ENCODE measurements around the gene NTN1.

NTN1 gene

DNA sequence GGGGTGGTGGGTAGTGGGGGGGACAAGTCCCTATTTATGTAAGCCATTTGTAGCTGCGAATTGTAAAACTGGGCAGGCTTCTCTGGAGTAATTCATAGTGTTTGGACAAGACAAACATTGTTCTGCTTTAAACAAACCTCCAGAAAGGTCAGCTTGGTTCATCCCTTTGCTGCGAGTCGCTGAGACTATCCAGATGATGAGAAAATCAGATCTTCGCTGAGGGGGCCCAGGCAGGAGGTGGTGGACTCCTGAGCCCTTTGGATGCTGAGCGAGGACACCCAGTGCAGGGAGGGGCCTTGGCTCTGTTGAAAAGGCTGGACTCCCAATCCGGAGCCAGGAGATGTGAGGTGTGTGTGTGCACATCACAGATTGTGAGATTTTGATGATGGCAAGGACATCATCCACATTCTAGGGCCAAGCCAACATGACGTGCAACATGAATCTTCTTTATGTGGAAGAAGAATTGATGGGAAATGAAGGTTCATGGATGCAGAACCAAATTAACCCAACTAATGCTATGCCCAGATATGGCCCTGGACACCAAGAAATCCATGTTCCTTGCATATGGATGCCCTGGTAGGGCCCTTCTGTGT, 15.0 kb upstream of the NTN1 start:
- no peak for DNase-seq

DNA sequence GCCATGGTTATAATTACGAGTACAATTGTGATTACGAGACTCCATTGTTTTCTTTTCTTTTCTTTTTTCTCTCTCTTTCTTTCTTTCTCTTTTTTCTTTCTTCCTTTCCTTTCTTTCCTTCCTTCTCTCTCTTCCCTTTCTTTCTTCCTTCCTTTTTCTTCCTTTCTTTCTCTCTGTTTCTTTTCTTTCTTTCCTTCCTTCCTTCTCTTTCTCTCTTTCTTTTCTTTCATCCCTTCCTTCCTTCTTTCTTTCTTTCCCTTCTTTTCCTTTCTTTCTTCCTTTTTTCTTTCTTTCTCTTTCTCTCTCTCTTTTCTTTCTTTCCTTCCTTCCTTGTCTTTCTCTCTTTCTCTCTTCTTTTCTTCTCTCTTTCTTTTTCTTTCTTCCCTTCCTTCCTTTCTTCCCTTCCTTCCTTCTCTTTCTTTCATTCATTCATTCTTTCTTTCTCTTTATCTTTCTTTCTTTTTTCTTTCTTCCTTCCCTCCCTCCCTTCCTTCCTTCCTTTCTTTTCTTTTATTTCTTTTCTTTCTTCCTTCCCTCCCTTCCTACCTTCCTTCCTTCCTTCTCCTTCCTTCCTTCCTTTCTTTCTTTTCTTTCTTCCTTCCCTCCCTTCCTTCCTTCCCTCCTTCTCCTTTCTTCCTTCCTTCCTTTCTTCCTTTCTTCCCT, 14.1 kb upstream of the NTN1 start:
- DNase-seq, result no peak

DNA sequence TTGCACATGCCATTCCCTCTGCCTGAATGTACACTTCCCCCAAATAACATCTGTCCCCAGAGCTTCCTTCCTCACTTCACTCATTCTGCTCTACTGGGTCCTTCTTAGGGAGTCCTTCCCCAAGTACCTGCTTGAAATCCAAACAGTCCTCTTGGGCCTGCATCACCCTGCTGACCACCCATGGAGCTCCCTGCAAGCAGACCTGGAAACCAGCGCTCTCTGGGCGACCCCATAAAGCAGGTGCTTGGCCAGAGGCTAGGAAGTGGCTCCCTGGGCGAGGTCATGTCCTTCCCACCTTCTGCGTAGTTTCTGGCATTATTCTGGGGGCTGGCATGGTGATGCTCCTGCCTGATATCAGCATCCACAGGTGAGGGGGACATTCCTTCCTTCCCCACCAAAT, 12.2 kb upstream of the NTN1 start:
- no peak for DNase-seq

DNA sequence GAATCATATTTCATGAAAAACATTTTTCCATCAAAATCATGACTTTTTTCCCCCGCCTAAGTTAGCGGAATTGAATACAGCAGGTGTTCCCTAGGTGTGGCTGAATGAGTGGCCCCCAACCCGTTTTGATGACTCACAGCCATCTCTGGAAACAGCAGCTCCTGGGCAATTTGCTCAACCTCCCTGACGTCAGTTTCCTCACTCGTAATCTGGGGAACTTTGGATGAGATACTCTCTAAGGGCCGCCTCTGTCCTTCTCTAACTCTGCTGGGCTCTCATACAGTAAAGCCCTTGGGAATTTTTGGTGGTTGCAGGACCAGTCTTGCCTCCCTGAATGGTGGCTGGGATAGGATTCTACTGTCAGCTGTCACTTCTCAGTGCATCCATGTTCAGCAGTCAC, 11.6 kb upstream of the NTN1 start:
- DNase-seq, result no peak

DNA sequence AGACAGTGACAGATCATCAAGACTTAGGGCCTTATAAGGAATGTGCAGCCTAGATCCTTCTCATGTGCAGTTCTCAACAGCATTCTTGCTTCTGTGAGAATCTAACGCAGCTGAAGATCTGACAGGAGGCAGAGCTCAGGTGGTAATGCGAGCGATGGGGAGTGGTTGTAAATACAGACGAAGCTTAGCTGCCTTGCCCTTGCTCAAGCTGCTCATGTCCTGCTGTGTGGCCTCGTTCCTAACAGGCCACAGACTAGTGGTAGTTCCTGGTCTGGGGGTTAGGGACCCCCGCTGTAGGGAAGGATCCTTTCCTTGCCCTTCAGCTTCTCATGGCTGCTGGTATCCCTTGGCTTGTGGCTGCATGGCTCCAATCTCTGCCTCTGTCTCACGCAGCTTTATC, 10.3 kb upstream of the NTN1 start:
- no peak for DNase-seq

DNA sequence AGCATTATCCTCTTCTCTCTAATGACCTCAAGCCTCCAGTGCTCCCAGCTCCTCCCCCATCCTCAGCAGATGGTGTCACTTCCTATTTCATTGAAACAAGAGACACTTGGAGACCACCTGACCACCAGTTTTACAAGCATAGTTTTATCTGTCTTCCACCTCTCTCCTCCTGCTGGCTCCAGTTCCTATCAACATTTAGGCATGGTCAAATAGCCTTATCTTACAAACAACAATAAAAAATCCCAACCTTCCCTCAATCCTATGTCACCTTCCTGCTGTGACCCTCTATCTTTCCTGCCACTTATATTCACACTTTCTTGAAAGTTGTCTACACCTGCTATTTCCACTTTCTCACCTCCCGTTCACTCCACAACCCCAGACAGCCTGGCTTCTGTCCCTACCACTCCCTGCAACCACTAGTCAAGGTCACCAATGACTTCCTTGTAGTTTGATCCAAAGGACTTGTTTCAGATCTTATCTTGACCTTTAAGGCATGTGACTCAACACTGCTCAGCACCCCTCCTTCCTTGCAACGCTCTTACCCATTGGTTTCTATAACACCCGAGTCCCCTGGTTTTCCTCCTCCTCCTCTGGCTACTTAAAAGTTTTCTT, 4.3 kb upstream of the NTN1 start:
- no peak for DNase-seq

DNA sequence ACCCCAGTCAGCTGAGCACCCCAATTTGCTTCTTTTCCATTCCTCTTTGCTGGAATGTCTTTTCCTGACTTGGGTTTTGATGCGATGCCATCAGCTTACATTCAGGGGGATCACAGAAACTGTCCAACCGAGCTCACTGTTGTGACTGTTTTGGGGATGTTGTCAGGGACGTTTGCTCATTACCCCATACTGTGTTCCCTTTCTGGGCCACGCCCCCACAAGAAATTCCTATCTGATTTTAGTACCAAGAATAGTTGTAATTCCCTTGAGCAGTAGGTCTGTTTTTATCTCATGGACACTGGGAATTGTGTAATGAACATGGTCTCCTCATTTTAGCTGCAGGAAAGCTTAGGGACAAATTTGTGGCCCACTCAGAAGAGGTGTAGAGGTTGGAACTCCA, 2.6 kb upstream of the NTN1 start:
- DNase-seq, result no peak

DNA sequence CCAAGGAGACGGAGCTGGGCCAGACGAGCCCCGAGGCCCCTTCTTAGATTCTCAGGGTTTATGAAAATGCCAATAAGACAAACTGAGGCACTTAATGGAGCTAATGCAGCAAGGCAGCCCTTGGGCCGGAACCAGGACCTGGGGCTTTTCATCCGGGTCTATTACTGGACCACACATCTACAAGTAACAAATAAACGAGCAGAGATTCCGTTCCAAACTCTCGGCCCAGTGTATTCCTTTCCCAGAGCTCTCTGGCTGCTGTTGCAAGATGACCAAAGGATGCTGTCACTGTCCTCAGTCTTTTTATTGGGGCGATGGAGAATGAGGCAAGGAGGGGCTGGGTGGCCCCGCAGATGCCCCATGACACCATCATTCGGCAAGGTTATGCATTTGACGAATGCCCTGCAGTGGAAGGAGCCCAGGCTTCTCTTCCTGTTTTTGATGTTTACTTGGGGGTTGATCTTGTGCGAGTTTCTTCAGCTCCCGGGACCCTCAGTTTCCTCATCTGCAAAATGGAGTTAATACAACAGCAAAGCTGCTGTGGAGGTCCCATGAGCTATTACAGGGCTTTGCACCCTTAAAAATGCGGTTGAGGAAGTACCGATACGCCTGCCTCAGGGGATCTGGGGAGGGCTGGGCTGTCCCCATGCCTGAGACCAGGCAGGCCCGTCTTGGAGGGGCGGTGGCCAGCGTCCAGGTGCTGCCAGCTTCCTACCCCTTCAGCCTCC, 1.1 kb upstream of the NTN1 start:
- DNase-seq, result no peak

DNA sequence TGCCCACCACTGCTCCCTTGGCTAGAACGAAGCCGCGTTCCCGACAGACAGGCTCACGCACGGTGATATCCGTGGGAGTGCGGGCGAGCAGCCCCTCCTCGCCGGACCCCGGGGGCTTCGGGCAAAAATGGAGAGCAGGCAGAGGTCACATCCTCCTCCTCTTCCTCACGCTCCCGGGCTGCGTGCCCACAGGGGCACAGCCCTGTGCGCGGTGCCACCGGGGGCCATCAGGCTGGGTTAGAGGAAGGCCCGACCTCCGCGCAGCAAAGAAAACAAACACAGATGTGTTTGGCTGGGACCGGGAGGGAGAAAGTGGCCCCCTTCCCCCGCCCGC, 519 bp upstream of the NTN1 start:
- no peak for DNase-seq

DNA sequence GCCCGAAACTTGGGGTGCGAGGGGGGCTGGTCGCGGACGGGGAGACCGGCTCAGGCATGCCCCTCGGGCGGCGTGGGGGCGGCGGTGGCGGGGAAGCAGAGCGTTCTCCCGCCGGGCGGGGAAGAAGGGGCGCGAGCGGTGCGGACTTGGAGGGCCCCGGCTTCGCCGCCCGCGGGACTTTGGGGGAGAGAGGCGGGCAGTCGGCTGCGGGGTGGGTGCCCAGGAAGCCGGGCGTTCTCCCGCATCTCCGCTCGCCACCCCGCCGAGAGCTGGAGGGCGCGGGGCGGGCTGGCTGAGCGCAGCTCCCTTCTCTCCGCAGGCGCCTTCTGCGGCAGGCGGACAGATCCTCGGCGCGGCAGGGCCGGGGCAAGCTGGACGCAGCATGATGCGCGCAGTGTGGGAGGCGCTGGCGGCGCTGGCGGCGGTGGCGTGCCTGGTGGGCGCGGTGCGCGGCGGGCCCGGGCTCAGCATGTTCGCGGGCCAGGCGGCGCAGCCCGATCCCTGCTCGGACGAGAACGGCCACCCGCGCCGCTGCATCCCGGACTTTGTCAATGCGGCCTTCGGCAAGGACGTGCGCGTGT, 772 bp downstream of the NTN1 start:
- DNase-seq, result no peak

DNA sequence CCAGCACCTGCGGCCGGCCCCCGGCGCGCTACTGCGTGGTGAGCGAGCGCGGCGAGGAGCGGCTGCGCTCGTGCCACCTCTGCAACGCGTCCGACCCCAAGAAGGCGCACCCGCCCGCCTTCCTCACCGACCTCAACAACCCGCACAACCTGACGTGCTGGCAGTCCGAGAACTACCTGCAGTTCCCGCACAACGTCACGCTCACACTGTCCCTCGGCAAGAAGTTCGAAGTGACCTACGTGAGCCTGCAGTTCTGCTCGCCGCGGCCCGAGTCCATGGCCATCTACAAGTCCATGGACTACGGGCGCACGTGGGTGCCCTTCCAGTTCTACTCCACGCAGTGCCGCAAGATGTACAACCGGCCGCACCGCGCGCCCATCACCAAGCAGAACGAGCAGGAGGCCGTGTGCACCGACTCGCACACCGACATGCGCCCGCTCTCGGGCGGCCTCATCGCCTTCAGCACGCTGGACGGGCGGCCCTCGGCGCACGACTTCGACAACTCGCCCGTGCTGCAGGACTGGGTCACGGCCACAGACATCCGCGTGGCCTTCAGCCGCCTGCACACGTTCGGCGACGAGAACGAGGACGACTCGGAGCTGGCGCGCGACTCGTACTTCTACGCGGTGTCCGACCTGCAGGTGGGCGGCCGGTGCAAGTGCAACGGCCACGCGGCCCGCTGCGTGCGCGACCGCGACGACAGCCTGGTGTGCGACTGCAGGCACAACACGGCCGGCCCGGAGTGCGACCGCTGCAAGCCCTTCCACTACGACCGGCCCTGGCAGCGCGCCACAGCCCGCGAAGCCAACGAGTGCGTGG, 1.5 kb downstream of the NTN1 start:
- DNase-seq, result no peak

DNA sequence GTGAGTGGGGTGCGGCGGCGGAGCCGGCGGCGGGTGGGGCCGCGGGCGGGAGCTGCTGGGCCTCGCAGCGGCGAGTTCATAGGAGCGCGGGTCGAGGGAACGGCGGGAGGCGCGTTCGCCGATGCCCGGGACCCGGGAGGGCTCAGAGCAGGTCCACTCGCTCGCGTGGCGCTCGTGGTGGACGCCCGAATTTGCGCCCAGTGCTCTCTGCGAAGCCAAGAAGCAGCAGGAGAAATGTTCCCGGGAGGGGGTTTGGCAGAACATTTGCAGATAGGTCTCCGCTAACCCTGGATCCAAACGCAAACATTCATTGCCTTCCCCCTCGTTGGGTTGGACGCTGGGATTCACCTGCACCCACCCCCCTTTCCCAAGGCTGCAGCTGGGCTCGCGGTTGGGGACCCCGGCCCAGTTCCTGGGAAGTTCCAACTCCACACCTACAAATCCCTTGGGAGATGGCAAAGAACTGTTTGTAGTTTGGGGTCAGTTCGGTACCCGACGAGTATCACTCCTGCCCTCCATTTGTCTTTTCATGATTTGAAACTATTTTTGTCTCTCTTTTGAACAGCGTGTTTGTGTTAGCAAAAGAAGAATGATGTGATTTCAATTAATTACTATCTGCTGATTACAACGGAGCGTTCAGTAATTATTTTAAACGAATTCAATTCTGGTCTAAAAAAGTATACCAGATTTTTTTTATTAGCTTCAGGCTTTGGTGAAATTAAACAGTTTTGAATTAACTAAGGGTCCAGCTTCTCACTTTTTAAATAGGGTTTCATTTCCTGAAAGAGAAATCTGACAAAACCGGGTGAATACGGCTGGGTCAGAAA, 2.3 kb downstream of the NTN1 start:
- DNase-seq, result no peak

DNA sequence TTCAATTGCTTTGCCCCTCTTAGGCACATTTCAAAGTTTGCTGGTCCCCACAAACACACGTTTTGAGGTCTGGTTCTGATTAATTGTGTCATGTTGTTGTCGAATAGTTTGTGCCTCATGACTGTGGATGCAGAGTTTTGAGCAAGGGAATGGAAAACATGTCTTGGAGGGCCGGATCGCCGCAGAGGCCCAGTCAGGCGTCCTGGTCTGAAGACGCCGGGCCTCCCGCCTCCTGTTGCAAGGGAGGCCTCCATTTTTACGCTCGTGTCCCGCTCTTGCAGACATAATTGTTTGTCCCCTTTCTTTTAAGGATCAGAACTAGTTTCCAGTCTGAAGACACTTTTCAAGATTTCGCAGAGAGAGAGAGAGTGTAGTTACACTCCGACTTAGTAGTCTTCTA, 3.2 kb downstream of the NTN1 start:
- DNase-seq, result no peak

DNA sequence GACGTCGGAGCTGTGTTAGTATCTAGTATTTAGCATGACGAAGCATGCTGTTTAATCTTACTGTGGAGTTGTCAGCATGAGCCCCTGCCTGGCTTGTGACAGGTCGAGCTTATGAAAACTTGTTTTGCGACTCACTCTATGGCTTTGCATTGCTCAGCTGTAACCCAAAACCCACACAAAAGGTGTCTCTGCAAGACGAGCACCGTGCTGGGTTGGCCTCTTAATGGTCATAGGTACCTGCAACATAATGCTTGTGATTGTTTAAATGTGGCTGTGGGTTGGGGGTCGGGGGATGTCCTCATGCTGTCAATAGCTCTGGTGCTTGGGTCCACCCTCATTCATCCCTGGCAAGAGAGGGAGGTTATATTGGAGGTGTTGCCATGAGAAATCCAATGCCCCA, 5.4 kb downstream of the NTN1 start:
- no peak for DNase-seq

DNA sequence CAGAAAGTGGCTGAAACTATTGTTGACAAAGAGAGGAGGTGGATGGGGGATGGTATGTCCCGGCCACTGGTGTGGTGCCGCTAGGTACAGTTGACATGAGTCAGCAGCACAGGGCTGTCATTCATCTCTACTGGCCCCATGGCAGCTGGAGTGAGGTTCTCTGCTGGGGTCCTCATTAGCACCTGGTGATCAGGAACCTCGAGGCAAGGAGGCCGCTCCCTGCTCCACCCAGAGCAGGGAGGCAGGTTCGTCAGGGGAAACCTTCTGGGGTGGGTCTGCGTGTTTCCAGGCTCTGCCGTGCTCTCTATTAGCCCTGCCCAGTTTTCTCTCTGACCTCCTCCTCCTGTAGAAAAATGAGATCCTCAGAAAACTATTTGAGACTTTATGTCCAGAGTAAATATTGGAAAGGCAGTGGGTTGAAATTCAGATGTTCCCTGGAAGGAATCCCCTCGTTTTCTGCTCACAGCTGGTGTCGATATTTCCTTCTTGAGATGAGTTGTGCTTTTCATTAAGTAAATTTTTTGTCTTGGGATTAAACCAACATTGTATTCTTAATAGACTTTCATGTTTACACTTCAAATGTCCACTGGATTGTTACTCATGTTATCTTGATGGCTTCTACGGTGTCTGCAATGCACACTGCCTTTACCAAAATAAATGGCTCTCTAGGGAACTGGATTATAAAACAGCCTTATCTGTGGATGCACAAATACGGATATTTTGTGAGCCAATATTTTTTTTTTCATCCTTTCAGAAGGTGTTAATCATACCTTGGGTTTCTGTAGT, 7.1 kb downstream of the NTN1 start:
- DNase-seq, result no peak

DNA sequence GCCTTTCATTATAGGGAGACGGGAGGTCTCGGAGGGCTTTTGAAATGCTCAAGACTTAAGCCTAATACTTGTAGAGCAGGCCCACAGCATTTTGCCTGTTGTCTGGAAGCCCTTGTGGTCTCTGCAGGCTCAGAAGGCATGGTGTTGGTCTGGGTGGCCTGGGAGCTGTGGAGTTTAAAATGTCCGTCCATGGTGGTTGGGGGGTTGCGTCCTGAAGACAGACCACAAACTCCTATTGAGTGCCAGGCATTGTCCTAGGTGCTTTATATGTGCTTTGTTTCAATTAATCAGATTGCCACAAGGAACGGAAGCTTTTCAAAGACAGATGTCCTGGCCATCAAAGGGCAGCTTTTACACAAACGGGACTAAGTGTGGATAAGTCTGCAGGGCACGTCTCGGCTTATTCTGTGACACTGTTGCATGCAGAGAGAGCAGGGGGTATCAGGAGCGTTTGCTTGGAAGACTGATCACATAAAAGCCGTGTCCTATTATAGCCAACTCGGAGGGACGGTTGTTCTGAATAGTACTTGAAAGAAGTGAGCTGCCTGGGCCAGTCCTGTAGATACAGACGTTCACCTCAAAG, 7.8 kb downstream of the NTN1 start:
- no peak for DNase-seq

DNA sequence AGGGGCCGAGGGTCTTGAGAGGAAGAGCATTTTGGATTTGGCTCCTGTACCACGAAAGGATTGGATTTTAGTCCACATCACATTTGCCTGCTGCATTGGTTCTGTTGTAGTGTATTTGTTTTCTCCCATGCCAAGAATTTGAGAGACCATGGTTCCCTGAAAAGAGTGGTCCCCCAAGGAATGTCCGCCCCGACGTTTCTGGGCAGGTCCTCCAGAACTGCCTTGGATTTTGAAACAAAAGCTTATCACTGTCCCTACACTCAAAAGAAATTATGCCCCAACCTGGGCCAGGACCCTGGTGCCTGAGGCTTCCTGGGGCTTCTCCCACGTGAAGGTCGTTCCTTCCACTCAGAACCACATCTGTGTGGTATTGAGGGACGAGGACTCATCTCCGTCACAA, 10.8 kb downstream of the NTN1 start:
- DNase-seq, result no peak

DNA sequence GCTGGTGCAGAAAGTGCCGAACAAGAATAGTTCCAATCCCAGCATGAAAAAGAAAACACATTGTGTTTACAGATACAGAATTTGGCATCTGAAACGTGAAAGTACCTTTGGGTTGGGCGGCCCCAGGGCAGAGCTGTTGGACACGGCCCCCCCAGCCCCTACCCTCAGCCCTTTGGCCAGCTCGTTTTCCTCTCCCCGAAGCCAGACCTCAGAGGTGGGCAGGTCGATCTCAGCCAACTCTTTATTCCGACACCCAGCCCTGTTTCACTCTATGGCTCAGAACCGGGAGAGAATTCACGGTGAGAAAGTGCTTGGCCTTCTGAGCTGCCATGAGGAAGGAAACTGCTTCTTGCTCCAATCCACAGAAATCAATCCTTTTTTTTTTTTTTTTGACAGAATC, 11.3 kb downstream of the NTN1 start:
- no peak for DNase-seq

DNA sequence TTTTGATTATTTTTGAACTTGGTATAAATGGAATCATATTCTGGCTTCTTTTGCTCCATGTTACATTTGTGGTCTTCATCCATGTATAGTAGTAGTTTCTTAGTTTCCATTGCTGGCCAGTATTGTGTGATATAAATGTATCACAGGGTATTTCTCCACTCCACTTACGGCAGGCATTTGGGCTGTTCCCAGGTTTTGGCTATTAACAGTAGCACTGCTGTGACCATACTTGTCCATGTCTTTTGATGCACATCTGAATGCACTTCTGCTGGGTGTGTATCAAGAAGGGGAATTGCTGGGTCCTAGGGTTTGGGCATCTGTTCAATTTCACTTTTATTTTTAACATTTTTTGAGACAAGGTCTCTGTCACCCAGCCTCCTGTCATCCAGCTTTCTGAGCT, 13.9 kb downstream of the NTN1 start:
- DNase-seq, result no peak

DNA sequence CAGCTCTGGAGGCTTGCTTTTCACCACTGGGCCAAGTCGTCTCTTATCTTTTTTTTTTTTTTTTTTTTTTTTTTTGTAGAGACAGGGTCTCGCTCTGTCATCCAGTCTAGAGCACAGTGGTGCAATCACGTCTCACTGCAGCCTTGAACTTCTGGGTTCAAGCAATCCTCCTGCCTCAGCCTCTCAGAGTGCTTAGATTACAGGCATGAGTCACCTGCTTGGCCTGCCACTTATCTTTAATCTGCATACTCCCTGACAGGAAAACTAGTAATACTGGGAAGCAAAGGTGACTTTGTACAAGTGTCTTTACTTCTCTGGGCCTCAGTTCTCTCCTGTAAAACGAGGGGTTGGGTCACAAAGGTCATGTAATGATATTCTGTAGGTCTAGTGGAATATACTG, 15.0 kb downstream of the NTN1 start:
- no peak for DNase-seq

DNA sequence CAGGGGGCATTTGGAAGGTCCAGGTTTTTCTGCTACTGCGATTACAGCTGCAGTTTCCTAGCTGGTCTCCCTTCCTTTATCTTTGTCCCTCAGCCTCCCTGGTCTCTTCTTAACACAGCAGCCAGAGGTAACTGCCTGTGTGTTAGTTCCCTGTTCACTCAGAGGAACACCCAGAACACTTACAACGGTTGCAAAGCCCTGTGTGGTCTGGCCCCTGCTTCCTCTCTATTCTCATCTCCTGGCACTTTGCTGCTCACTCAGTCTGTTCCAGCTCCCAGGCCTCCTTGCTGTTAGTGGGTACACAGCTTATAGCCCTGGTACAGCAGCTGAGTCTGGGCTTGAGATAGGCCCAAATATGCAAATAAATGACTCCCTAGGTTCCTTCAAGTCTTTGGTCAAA, 16.4 kb downstream of the NTN1 start:
- DNase-seq, result no peak
